ENCODE results near the gene CZIB.
"Not testable (repeated sequence)": the region's sequence is repeated elsewhere in the genome, so short reads cannot be mapped to it uniquely, and the experiment has no call there.

CZIB gene

DNA sequence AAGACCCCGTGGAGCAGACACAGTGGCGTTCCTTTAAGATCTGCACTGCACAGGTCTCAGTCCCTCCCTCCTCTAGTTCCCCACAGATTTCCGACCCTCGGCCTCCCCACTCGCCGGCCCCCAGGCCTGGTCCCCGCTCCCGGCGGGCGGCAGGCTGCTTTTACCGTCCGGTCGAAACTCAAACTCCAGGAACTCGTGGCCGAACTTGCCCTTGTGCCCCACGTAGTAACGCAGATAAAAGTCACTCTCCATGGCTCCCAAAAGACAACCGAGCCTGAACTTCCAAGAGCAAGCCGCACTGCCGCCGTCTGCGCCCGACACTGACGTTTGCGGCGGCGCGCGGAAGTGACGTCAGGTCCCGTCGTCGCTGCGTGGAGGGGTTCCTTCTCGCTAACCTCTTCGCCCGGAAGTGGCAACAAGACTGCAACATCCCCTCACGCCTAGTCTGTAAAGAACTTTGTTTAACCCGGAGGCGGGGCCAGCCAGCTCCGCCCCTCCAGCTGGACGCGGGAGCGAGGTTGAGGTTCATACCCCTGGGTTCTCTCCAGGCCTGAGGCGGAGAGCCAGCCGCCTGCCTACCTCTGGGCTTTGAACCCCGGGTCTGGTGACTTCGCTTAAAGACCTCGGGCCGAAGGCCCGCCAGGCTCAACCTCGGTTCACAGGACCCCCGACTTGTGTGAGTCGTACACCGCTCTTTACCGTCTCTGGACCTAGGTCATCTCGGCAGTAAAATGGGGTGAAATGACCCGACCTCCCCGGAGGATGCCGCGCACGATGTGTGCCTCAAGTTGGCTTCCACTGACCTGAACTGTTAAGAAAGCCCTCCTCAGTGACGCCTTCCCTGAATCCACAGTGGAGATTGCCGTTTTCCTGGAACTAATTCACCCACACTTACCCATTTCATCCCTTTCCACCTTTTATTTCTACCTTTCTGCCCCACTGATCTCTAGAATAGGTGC is 18.0 kb upstream of the CZIB start, which contains the start of gene MAGOH:
Gene MAGOH (minus strand): TSS at position 322 of the 959 bp plus-strand sequence. CDS start 70 bp downstream, at position 252.
- no peak for FAIRE-seq

- FAIRE-seq, result no peak
Measured at GRCh38 chr1:53237638-53238037, 17.2 kb upstream of the CZIB start.

GRCh38 chr1:53220962-53221286 is 490 bp upstream of the CZIB start:
- no peak for FAIRE-seq

DNA sequence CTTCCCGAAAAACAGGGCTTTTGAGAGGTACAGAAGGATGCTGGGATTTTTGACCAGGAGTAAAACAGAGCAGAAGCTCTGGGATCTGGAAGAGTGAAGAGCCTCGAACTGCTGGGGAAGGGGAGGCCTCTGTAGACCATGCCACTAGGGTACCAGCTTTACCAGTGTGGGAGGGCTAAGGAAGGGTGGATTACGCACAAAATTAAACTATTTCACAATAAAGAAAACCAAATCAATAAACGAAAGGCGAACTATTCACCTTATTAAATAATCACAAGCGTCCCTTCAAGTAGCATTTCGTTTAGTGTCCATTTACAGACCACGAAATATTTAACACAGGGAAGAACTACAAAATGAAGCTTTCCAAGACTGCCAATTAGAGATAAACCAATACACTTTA is 723 bp downstream of the CZIB start:
- FAIRE-seq, result no peak

DNA sequence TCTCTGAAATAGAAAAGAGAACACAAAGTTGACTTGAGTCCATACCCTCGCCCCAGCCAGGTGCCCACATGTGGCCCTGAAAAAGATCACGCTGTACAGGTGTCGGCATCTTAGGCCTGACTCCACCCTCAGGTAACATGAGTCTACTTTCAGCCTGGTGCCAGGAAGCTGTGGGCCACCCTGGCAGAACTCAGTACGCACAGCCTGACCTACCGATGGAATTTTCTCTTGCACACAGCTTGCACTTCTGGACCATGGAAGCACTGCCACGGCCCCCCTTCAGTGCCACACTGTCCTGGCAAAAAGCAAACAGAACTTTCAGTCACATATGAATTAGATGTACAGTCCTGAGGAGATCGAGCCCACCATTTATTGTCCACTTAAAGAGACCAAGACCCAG is 2.2 kb downstream of the CZIB start:
- FAIRE-seq, result no peak

- FAIRE-seq, result no peak
Measured at GRCh38 chr1:53214376-53214940, 6.0 kb downstream of the CZIB start.

GRCh38 chr1:53210954-53211353 is 9.5 kb downstream of the CZIB start:
- no peak for FAIRE-seq

GRCh38 chr1:53210352-53210751 is 10.1 kb downstream of the CZIB start:
- no peak for FAIRE-seq

DNA sequence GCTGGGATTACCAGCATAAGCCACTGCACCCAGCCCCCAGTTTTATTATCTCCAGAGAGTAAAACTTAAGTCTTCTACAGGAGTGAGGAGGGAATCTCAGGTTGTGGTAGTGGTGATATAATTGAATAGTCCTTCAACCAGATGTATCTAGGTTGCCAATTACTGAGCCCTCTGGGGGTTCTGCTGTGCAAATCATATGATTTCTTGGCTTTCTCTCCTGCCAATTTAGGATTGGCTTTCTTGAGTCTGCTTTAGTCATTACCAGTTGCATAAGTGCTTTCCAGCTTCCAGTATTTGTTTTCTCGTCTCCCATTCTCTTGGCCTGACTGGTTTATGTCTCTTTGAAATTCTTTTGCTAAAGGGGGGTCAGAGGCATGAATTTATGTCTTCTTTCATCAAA is 12.7 kb downstream of the CZIB start:
- FAIRE-seq, result no peak

DNA sequence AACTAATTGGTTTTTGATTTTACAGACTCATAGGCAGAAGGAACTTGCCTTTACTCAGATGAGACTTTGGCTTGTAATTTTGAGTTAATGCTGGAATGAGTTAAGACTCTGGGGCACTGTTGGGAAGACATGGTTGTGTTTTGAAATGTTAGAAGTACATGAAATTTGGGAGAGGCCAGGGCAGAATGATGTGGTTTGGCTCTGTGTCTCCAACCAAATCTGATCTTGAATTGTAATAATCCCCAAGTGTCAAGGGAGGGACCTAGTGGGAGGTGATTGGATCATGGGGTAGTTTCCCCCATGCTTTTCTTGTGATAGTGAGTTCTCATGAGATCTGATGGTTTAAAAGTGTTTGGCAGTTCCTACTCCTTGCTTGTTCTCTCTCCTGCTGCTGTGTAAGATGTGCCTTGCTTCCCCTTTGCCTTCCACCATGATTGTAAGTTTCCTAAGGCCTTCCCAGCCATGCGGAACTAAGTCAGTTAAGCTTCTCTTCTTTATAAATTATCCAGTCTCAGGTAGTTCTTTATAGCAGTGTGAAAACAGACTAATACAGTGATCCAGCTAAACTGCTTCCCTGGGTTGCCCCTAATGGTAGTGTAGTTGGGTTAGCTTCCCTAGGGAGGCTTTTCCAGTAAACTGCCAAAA is 13.6 kb downstream of the CZIB start:
- no peak for FAIRE-seq

GRCh38 chr1:53206083-53206685 is 14.2 kb downstream of the CZIB start:
- not testable (repeated sequence) for FAIRE-seq

DNA sequence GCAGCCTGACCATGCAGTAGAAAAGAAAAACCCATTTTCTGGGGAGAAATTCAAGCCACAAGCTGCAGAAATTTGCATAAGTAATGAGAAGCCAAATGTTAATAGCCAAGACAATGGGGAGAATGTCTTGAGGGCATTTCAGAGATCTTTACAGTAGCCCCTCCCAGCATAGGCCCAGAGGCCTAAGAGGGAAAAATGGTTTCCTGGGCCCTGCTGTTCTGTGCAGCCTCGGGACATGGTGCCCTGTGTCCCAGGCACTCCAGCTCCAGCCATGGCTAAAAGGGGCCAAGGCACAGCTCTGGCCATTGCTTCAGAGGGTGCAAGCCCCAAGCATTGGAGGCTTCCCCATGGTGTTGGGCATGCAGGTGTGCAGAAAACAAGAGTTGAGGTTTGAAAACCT is 14.9 kb downstream of the CZIB start:
- FAIRE-seq, result not testable (repeated sequence)

DNA sequence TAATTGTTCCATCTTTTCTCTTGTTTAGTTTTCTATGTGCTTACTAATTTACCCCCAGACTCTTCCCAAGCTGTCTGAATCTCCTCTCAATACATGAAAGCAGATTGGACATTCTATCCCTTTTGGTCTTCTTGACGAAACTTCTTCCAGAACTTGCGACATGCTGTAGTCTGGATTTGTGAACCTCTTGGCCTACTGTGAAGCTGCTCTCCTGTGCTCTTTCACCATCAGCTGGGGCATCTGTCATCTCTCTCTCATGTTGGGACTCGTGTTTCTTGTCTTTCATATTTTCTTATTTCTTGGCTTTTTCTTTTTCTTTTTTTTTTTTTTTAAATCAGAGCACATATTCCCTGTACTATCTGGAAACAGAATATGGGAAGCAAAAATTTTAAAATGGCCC is 17.0 kb downstream of the CZIB start:
- FAIRE-seq, result no peak

DNA sequence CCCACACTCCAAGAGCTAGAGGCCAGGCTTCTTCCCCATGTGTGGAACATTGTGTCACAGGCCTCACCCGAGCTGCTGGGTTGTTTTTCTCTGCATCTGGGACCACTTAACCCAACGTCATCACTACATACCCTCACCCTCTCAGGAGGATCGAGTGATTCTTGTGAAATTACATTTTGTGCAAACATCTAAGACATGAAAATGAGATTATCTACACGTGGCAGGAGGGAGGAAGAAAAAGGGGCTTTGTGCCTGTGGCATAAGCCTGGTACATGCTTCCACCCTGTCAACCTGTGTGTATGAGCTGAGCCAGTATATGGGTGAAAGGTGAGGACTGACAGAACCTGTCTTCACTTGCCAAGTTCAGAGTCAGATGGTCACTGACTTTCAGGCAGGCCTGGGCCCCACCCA is 22.2 kb downstream of the CZIB start:
- no peak for FAIRE-seq

DNA sequence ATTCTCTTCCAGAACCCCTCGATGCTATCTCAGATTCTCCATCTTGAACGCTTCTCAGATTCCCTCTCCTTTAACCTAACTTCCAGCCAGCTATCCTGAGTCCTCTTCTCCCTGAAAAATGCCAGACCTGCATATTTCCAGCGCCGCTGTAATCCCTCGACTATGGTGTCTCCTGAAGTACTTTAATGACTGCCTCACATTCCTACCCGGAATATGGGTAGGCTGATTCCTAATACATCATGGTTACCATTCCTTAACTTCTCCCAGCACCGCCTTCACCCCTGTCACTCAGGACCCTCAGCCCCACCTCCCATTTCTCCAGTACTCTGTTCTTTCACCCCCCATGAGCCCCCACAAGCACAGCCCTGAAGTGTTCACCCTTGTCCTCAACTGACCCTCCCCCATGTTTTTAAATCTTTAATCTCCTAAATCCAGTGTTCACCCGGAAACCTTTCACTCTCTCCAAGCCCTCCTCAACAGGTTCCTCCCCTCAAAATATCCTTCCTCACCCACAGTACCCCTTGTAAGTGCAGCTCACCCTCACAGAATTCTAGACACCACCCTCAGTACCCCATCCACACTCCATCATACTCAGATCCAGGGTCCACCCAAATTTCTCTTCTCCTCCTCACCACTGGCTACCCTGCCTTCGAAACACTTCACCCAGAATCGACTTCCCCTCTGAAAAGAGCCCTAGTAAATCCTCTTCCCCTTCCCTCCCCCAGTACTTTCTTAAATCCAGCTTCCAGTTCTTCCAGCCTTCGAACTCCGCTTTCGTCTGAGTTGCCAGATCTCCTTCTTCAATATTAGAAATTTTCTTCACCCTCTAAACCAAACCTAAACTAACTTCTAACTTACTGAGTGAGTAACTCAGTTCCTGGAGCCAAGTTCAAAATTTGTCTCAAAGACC is 22.9 kb downstream of the CZIB start:
- FAIRE-seq, result no peak

DNA sequence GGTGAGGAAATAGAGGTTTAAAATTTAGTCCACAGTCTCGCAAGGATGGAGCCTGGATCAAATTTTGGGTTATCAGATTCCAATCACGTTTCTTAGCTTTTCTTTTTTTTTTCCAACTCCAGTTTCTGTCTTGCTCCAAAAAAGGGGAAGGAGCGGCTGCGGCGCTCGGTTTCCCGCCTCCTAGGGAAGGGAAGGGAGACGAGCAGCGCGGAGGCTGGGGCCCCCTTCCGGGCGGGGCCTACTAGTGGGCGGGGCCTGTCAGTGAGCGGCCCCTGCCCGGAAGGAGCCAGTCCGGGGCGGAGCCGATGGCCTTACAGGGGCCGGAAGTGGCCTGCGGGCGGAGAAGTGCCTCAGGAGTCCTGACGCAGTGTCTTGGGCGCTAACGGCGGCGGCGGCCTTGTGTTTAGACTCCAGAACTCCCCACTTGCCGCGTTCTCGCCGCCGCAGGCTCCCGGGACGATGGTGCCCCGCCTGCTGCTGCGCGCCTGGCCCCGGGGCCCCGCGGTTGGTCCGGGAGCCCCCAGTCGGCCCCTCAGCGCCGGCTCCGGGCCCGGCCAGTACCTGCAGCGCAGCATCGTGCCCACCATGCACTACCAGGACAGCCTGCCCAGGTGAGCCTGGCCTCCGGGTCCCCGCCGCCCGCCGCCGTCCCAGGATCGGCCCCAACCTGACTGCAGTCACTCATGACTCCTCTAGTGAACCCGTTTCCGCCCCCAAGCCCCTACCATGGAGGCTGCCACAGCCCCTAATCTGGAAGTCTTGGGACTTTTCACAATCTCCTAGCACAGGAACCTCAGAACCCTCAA is 23.7 kb downstream of the CZIB start, which contains the start of gene CPT2:
Gene CPT2 (plus strand): TSS at position 340 of the 806 bp plus-strand sequence. CDS start 120 bp downstream, at position 460.
- FAIRE-seq, result no peak

DNA sequence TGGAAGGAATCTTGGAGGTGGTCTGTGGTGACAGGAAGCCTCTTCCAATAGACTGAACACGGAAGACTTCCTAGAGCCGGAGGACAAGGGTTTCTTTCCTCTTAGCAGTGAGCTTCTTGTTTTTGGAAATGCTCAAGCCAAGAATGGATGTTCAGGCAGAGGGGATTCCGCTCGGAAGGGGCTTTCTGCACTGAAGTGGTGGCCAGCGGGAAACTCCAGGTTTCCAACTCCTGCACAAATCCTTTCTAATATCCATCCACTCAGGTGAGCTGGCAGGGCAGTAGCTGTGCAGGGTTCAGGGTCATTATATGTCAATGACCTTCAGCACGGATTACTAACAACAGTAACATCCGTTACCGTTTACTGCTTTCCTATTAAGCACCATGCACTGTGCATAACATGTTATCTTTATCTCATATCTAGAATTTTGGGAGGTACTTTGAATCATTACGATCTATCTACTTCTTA is 24.4 kb downstream of the CZIB start:
- FAIRE-seq, result no peak

- no peak for FAIRE-seq
Measured at GRCh38 chr1:53195246-53196016, 25.0 kb downstream of the CZIB start.

- FAIRE-seq, result no peak
Measured at GRCh38 chr1:53190210-53190611, 30.2 kb downstream of the CZIB start.

- FAIRE-seq, result no peak
Measured at GRCh38 chr1:53189061-53189460, 31.4 kb downstream of the CZIB start.
